BLaER1 treated with 17β-estradiol and CSF1 and Interleukin-3, amounts not matched to agents 10 nM and 100 nM (cell line): ENCODE data around the gene FAM156B.
A peak's percentile ranks its signal among the peaks of the same experiment; 100 is the strongest.
"Not testable (repeated sequence)": the region's sequence is repeated elsewhere in the genome, so short reads cannot be mapped to it uniquely, and the experiment has no call there.

Source experiments
- H3K27ac ChIP-seq, 11 experiments: shearing (Covaris generic); formaldehyde crosslinking; 2 replicates each; pipeline ENCODE4 v1.8.1; 2022
- H3K27me3 ChIP-seq, 11 experiments: shearing (Covaris generic); formaldehyde crosslinking; 2 replicates each; pipeline ENCODE4 v1.8.1; 2022
- H3K36me3 ChIP-seq, 11 experiments: shearing (Covaris generic); formaldehyde crosslinking; 2 replicates each; pipeline ENCODE4 v1.8.1; 2022
- H3K4me1 ChIP-seq, 10 experiments: shearing (Covaris generic); formaldehyde crosslinking; 2 replicates each; pipeline ENCODE4 v1.8.1; 2022
- H3K4me2 ChIP-seq, 11 experiments: shearing (Covaris generic); formaldehyde crosslinking; 2 replicates each; pipeline ENCODE4 v1.8.1; 2022
- H3K4me3 ChIP-seq, 10 experiments: shearing (Covaris generic); formaldehyde crosslinking; 2 replicates each; pipeline ENCODE4 v1.8.1; 2022
- H3K9ac ChIP-seq, 11 experiments: shearing (Covaris generic); formaldehyde crosslinking; 2 replicates each; pipeline ENCODE4 v1.8.1; 2022
- H3K9me3 ChIP-seq, 11 experiments: shearing (Covaris generic); formaldehyde crosslinking; replicated peaks in 1 of 11; 2 replicates each; pipeline ENCODE4 v1.8.1; 2022
- H4K20me1 ChIP-seq, 11 experiments: shearing (Covaris generic); formaldehyde crosslinking; 2 replicates each; pipeline ENCODE4 v1.8.1; 2022
- Cebpa-rat ChIP-seq, 11 experiments: shearing (Covaris generic); IDR thresholded peaks; 2 replicates each; pipeline ENCODE4 v1.8.1; 2022

Gene FAM156B, protein sequence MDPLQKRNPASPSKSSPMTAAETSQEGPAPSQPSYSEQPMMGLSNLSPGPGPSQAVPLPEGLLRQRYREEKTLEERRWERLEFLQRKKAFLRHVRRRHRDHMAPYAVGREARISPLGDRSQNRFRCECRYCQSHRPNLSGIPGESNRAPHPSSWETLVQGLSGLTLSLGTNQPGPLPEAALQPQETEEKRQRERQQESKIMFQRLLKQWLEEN

DNA sequence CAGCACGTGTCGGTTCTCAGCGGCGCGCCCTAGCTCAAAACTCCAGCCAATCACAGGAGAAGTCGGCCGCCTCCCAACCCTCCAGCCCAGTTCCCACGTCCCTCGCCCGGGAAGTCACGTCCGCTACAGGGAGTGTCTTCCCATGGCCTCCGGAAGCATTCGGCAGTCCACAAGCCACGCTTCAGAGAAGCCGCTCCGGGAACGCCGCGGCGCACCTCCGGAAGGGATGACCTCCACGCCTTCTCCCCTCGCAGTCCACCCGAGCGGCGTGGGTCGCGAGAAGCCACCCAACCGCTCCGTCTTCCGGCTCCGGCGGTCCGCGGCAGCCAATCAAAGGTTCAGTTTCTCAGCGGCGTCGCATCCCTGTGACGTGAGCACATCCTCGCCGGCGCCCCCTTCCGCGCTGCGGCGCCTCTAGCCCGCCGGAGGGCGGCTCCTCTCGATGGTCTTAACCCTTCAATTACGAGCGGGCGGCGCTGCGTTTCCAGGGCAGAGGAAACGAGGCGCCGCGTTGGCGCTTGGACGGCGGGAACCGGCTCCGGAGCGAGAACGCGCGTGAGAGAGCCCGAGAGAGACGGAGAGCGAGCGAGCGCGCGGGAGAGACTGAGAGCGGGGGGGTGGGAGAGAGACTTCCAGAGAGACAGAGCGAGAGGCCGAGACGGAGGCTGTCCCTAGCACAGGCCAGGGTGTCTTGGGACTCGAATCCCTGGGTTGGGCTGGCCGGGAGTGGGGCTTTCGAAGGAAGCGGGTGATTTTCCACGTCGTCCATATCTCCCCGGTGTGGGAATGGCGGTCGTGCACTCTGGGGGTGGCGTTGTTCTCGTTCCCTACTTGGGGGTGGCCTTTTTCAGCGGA lies at the start of gene FAM156B:
Gene FAM156B (plus strand): TSS at position 476 of the 855 bp plus-strand sequence. CDS start 9,896 bp downstream, outside the sequence.
- not testable (repeated sequence) for H3K4me2 ChIP-seq, H3K4me3 ChIP-seq, H4K20me1 ChIP-seq, H3K4me1 ChIP-seq, H3K27ac ChIP-seq, H3K27me3 ChIP-seq, H3K36me3 ChIP-seq, H3K9me3 ChIP-seq, H3K9ac ChIP-seq

DNA sequence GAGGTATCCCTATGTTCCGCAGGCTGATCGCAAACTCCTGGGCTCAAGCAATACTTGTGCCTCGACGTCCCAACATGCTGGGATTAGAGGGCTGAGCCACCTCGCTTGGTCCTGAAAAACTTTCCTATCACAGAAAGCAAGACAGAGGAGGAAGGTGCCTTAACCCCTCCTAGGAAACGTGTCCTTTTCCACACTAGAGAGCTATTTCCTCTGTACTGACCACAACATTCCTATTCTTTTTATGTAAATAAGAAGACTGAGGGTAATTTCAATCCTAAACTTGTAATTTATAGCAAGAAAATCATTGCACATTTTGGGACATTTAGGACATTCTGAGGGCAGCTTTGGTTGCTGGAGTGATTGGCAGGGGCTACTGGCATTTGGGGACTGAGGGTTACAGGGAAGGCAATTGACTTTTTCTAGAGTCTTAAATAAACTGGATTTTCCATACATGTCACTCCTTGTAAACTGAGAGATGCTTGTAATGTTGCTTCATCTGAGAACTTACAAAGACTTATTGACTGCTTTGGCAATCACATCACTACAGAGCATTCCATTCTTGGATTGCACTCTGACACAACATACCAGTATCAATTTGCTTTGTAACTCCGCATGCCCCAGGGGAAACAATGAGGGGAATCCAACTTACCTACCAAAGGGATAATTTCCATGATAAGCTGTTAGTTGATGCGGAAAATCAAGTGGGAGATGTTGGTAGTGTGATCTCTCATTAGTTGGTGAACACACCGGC lies 44.8 kb upstream of the FAM156B start:
- Histone ChIP-seq H3K4me1 (peaks cover 0 to 20% (median 7%) of the 10 kb centered on the region in 10 experiments; a peak in 10 of 20 replicates), H3K9ac (no peak overlapping the region), H3K4me2 (peak overlapping the region in 5 of 11 experiments; percentile 10 to 38 (median 28); a peak in 3 of 22 replicates), H3K9me3 (peaks cover 0 to 21% (median 7%) of the 10 kb centered on the region in 11 experiments; a peak in 2 of 22 replicates), H4K20me1 (peaks cover 0 to 5% (median 0%) of the 10 kb centered on the region in 11 experiments; a peak in 1 of 22 replicates), H3K27me3 (peaks cover 78 to 97% (median 94%) of the 10 kb centered on the region in 11 experiments), H3K27ac (no peak overlapping the region), H3K4me3 (no peak overlapping the region), H3K36me3 (no peaks in the 10 kb centered on the region)
- TF ChIP-seq Cebpa-rat (IDR thresholded peaks at IDR 0.05): no peak

DNA sequence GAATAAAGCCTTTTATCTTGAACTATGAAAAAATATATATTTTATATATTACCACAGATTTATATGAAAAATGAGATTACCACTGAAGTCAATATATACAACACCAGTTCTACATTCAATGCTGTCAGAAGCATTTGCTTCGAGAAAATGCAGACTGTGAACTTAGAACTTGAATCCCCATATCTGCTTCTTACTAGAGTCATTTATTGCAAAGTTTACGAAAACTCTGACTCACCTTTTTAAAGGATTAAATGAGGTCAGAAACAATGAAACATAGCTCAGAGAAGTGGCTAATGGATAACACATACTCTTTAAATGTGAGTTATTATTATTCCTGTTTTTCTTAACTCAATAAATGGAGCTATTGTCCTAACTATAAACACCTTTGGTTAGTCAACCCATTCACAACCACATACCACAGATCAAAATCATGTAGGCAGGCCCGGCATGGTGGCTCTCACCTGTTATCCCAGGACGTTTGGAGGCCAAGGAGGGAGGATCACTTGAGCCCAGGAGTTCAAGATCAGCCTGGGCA lies 40.1 kb upstream of the FAM156B start:
- Histone ChIP-seq H3K27me3 (peaks cover 69 to 78% (median 75%) of the 10 kb centered on the region in 11 experiments), H3K9me3 (peaks cover 0 to 19% (median 0%) of the 10 kb centered on the region in 11 experiments; a peak in 5 of 22 replicates), H3K4me1 (peaks cover 0 to 20% (median 7%) of the 10 kb centered on the region in 10 experiments; a peak in 10 of 20 replicates)
- not testable (repeated sequence) for H3K9ac ChIP-seq, H3K4me3 ChIP-seq, H3K4me2 ChIP-seq, H4K20me1 ChIP-seq, H3K36me3 ChIP-seq, H3K27ac ChIP-seq

DNA sequence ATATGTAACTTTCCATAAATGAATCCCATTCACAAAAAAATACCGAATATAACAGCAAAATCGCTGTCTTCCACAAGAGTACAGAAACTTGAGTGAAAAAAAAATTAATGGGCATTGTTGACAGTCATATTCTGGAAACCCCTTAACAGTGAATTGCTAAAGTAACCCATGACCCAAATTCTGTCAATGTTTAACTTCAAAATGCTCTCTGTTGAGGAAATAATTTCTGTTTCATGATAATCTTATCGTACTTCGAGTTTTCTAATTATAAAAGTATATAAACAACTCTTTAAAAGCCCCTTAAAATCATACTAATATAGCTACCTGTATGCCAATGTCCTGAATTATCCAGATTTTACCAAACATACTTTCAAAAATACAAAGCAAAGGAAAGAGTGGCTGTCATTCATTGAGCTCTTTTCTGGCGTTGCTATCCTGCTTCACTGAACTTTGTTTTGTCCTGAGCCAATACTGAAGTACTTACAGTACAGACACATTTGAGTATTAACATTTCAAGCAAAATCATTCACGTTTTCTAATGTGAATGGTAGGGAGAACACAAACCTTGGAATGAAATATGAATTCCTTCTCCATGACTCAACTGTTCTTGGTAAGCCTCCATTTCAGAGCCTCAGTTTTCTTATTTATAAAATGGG lies 31.7 kb upstream of the FAM156B start:
- TF ChIP-seq Cebpa-rat (IDR thresholded peaks at IDR 0.05): no peak
- H4K20me1 ChIP-seq: peaks cover 0 to 6% (median 0%) of the 10 kb centered on the region in 11 experiments; a peak in 3 of 22 replicates
- peaks cover 88 to 97% (median 96%) of the 10 kb centered on the region in 11 experiments for H3K27me3 ChIP-seq
- H3K4me3 ChIP-seq: no peak overlapping the region
- no peak overlapping the region for H3K27ac ChIP-seq
- no peaks in the 10 kb centered on the region for H3K36me3 ChIP-seq
- H3K9ac ChIP-seq: no peak overlapping the region
- peaks cover 0 to 7% (median 0%) of the 10 kb centered on the region in 11 experiments; a peak in 2 of 22 replicates for H3K9me3 ChIP-seq
- H3K4me1 ChIP-seq: no peaks in the 10 kb centered on the region
- H3K4me2 ChIP-seq: no peak overlapping the region

DNA sequence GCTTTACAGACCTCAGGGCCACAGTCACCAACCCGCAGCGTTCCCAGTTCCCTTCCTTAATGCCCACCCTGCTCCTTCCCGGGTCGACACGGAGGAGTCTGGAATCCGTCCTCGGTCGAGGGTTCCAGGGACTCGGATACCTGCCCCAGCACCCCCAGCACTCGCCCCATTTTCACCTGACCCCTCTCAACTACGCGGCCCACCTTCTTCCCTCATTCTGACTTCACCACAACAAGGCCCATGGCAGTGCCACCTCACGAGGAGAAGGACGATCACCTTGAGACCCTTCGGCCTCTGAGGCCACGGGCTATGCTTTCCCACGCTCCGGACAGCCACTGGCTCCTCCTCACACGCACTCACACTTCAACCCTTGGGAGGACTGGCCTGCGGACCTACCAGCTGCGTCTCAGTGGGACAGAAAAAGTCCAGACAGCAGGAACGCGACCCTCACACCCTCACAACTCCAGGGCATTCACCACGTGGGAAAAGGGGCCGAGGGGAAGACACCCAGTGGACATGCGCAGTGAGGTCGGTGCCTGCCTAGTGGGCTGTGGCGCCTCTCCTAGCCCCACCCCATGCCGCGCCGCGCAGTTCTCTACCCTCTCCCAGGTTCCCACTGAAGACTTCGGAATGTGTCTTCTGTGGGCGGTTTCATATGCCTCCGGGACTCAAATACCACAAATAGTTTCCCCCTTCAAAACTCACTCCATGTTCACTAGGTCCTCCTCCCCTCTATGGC lies 29.4 kb upstream of the FAM156B start, which contains the start of gene XAGE3:
Gene XAGE3 (minus strand): TSS at position 474 of the 739 bp plus-strand sequence. CDS start 950 bp downstream, outside the sequence.
- Histone ChIP-seq H3K4me3 (no peak within 1 kb of the TSS), H4K20me1 (peaks cover 0 to 6% (median 0%) of the 10 kb centered on the region in 11 experiments; a peak in 3 of 22 replicates), H3K9me3 (peaks cover 0 to 7% (median 0%) of the 10 kb centered on the region in 11 experiments; a peak in 2 of 22 replicates), H3K9ac (no peak within 1 kb of the TSS), H3K27ac (no peak within 1 kb of the TSS), H3K4me1 (no peaks in the 10 kb centered on the region), H3K4me2 (no peak within 1 kb of the TSS), H3K27me3 (peaks cover 91 to 100% (median 99%) of the 10 kb centered on the region in 11 experiments), H3K36me3 (no peaks in the 10 kb centered on the region)
- no peak for TF ChIP-seq Cebpa-rat (IDR thresholded peaks at IDR 0.05)

DNA sequence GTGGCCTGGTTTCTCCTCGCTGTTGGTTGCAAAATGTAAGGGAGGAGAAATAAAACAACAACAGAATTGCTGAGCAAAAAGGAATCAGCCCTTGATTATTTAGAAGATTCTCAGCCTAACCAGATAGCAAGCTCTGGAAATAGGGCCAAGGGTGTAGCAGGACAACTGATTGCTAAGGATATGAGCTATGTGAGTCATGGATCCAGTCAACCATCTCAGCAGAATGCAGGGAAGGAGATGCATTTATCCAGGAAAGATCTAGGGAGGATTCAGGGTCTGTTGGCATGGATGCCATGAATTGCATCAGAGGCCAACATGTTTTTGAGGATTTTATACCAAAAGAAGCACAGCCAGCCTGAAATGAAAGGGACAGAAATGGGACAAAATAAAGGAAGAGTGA lies 27.1 kb upstream of the FAM156B start:
- no peak overlapping the region for H3K4me2 ChIP-seq
- peaks cover 0 to 6% (median 0%) of the 10 kb centered on the region in 11 experiments; a peak in 3 of 22 replicates for H4K20me1 ChIP-seq
- no peak for TF ChIP-seq Cebpa-rat (IDR thresholded peaks at IDR 0.05)
- peaks cover 0 to 7% (median 0%) of the 10 kb centered on the region in 11 experiments; a peak in 2 of 22 replicates for H3K9me3 ChIP-seq
- no peak overlapping the region for H3K27ac ChIP-seq
- H3K9ac ChIP-seq: no peak overlapping the region
- H3K4me3 ChIP-seq: no peak overlapping the region
- H3K36me3 ChIP-seq: no peaks in the 10 kb centered on the region
- H3K27me3 ChIP-seq: peaks cover 79 to 96% (median 92%) of the 10 kb centered on the region in 11 experiments
- no peaks in the 10 kb centered on the region for H3K4me1 ChIP-seq

DNA sequence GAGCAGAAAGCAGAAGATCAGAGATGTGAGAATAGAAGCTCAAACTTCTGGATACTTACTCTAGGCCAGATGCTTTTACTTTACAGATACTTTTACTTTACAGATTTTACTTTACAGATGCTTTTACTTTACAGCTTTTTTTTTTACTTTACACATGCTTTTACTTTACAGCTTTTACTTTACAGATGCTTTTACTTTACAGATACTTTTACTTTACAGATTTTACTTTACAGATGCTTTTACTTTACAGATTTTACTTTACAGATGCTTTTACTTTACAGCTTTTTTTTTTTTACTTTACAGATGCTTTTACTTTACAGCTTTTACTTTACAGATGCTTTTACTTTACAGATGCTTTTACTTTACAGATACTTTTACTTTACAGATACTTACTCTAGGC lies 23.3 kb upstream of the FAM156B start:
- H3K27ac ChIP-seq, H3K9me3 ChIP-seq, H3K36me3 ChIP-seq, H3K9ac ChIP-seq, H4K20me1 ChIP-seq, H3K4me1 ChIP-seq, H3K4me2 ChIP-seq, H3K4me3 ChIP-seq: not testable (repeated sequence)
- peaks cover 72 to 92% (median 84%) of the 10 kb centered on the region in 11 experiments for H3K27me3 ChIP-seq

DNA sequence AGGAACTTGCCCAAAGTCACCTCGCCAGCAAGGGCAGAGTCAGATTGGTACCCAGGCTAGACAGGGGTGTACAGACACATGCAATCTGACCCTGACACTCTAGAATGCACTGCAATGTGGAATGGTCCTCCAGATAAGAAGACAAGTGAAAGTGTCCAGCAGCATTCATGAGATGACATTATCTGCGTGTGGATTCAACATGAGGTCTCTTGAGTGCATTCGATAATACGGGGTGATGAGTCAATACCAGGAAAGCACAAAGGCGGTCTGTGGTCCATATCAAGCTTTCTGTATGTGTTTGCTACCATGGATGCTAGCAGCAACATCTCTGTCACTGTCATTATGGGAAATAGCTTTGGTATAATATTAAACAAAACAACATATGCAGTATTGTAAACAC lies 22.5 kb upstream of the FAM156B start:
- no peak overlapping the region for H3K4me3 ChIP-seq
- peaks cover 64 to 90% (median 81%) of the 10 kb centered on the region in 11 experiments for H3K27me3 ChIP-seq
- H3K9me3 ChIP-seq: peaks cover 0 to 7% (median 0%) of the 10 kb centered on the region in 11 experiments; a peak in 1 of 22 replicates
- no peak for TF ChIP-seq Cebpa-rat (IDR thresholded peaks at IDR 0.05)
- no peaks in the 10 kb centered on the region for H3K4me1 ChIP-seq
- no peak overlapping the region for H3K27ac ChIP-seq
- no peaks in the 10 kb centered on the region for H3K36me3 ChIP-seq
- no peak overlapping the region for H3K4me2 ChIP-seq
- H3K9ac ChIP-seq: no peak overlapping the region
- peaks cover 0 to 6% (median 0%) of the 10 kb centered on the region in 11 experiments; a peak in 3 of 22 replicates for H4K20me1 ChIP-seq

DNA sequence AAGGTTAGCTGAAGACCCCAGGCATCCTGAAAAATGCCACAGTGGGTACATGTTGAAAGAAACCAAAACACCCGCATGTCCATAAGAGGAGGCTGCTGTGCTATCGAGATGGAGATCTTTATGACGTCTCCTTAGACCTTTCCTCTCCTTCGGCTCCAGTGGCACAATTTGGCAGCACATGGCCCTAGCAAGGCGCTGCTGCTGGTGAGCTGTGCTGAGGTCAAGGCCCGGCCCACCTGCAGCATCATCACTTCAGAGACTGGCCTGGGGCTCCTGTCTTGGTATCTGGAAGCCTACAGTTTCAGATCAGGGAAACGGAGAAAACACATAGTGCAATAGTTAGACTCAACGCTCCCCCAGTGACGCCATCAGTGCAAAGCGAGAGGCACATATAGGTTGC lies 21.7 kb upstream of the FAM156B start:
- H3K27me3 ChIP-seq: peaks cover 56 to 82% (median 74%) of the 10 kb centered on the region in 11 experiments
- H3K9ac ChIP-seq, H3K4me2 ChIP-seq, H3K27ac ChIP-seq, H3K9me3 ChIP-seq, H3K36me3 ChIP-seq, H3K4me3 ChIP-seq, H4K20me1 ChIP-seq, H3K4me1 ChIP-seq: not testable (repeated sequence)

DNA sequence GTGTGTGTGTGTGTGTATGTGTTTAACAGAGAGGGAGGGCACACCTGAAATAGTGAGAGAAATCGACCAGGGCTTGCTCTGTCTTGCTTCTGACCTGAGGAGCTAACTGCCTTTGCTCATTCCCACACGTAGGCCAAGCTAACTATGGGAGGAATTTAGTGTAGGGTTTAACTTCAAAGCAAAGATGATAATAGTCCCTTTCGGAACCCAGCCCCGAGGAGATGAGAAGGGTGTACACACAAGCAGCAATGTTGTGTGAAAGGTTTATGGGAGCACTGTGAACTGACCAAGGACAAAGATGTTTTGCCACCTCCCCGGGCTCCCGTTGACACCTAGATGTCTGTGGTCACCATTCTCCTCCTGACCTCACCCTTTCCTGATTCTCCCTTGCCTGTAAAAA lies 20.7 kb upstream of the FAM156B start:
- H3K27me3 ChIP-seq: peaks cover 50 to 72% (median 64%) of the 10 kb centered on the region in 11 experiments
- not testable (repeated sequence) for H3K27ac ChIP-seq, H3K4me3 ChIP-seq, H3K9me3 ChIP-seq, H3K4me1 ChIP-seq, H3K4me2 ChIP-seq, H4K20me1 ChIP-seq, H3K9ac ChIP-seq, H3K36me3 ChIP-seq

DNA sequence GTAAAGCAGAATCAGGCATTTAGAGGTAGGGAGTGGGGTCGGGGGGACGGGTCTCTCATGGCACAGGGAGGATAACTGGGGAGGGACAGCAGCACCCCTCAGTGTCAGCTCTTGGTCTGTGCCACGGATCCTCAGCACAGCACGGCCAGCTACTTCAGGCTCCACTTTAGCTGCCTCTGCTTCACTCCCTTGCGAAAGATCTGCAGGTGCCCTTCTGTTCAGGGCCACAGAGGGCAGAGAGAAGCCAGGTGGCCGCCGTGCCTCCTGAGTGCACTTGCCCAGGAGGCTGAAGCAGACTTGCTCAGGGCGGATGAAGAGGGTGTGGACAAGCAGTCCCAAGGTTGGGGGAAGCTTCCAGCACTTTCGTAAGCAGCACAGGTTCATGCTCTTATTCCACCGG lies 9.7 kb upstream of the FAM156B start:
- H3K4me1 ChIP-seq, H3K27me3 ChIP-seq, H3K36me3 ChIP-seq, H3K9ac ChIP-seq, H3K4me3 ChIP-seq, H4K20me1 ChIP-seq, H3K9me3 ChIP-seq, H3K4me2 ChIP-seq, H3K27ac ChIP-seq: not testable (repeated sequence)
